Activated CD4-positive, alpha-beta memory T cell treated with anti-CD3 and anti-CD28 coated beads for 36 hours (primary cell): Measurements from ENCODE around the gene HPS5. TPM values are rescaled to one million over a fixed set of nuclear protein-coding genes. Genes with fewer than 3 reads are reported as not detected.
"Not testable (repeated sequence)": the region's sequence is repeated elsewhere in the genome, so short reads cannot be mapped to it uniquely, and the experiment has no call there.

ENCODE experiments used
- CTCF ChIA-PET: fragments of 350-600 bp; sonication (Branson Sonifier 250); formaldehyde crosslinking; loops from one replicate; lab custom pipeline; 2021; ENCODE audit warnings: antibody characterized with exemption, inconsistent platforms; lab: Charles Lee
- POLR2A ChIA-PET: fragments of 350-600 bp; sonication (Branson Sonifier 250); formaldehyde crosslinking; loops from one replicate; lab custom pipeline; 2021; ENCODE audit warnings: antibody characterized with exemption; lab: Charles Lee
- DNase-seq: peaks from one replicate; pipeline ENCODE4 v3.0.0-alpha.2; 2020
- H3K27ac Mint-ChIP-seq: one replicate; pipeline ENCODE4 v1.8.0; 2021; ENCODE audit warnings: mixed read lengths
- H3K27me3 Mint-ChIP-seq: one replicate; pipeline ENCODE4 v1.8.0; 2021; ENCODE audit warnings: mixed read lengths
- H3K36me3 Mint-ChIP-seq: one replicate; pipeline ENCODE4 v1.8.0; 2021; ENCODE audit warnings: mixed read lengths
- H3K4me1 Mint-ChIP-seq: one replicate; pipeline ENCODE4 v1.8.0; 2021; ENCODE audit warnings: low read depth, mixed read lengths
- H3K4me3 Mint-ChIP-seq: one replicate; pipeline ENCODE4 v1.8.0; 2021; ENCODE audit warnings: mild to moderate bottlenecking, mixed read lengths
- H3K9me3 Mint-ChIP-seq: one replicate; pipeline ENCODE4 v1.8.0; 2021; ENCODE audit warnings: mixed read lengths
- intact Hi-C: fragments of 100-400 bp; cut with micrococcal nuclease; formaldehyde crosslinking; loops from one replicate; pipeline ENCODE4 v1.15.1; 2023
- total RNA-seq, 2 experiments: library from RNA; stranded (reverse); gene quantifications; one replicate each; pipeline ENCODE4 v1.2.3, GENCODE V29; 2021

The HPS5 gene
- total RNA-seq, 2 experiments from 2014 or later, result 19.9 to 20.9 TPM

DNA sequence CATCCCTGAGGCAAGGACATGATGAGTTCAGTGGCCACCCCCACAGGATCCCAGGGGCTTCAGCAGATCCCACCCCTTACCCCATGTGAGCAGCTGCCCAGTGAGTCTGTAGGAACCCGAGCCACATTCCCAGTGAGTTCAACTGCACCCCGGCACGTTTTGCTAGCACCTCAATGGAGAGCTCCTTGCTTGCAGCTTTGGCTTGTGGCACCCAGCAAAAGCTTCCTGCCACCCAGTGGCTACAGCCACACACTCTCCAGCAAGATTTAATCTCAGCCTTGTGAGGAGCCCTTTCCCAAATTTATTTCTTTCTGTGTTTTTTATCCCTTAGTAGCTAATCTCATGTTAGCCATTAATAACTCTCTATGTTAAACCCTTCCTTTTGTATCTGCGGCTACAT is 51.8 kb downstream of the HPS5 start:
- POLR2A ChIA-PET, result no interaction called here
- Mint-ChIP-seq H3K27me3 (no peaks in the 10 kb centered on the region), H3K4me3 (no peak overlapping the region), H3K9me3 (no peaks in the 10 kb centered on the region), H3K4me1 (peaks cover 8% of the 10 kb centered on the region), H3K27ac (no peak overlapping the region), H3K36me3 (peaks cover under 1% of the 10 kb centered on the region)
- CTCF ChIA-PET, result interaction anchor here (1.0 kb wide), 1 partner anchor 26 kb away, joined by 3 read pairs; no protein-coding TSS in a partner anchor
- DNase-seq, result no peak
- intact Hi-C loops, result no loop called here

DNA sequence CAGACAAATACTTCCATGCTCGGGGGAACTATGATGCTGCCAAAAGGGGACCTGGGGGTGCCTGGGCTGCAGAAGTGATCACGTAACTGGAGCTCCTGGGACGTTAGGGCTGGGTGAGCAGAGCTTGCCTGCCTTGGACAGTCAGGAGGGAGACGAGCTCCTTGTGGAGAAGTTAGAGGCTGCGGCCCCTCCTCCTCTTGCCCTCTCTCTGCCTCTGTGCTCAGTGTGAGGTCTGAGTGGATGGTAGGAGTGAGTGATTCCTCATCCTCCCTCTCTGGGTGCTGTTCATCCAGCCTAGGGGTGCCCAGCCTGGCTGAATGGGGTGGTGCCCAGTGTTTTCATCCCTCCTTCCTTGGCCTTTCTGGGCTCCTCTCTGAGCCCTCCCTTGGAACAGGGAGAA is 52.7 kb downstream of the HPS5 start:
- H3K27me3 Mint-ChIP-seq, POLR2A ChIA-PET, H3K4me1 Mint-ChIP-seq, H3K4me3 Mint-ChIP-seq, H3K9me3 Mint-ChIP-seq, DNase-seq, H3K27ac Mint-ChIP-seq, intact Hi-C loops, H3K36me3 Mint-ChIP-seq: not testable (repeated sequence)
- CTCF ChIA-PET, result interaction anchor here (1.3 kb wide), 1 partner anchor 23 kb away, joined by 3 read pairs; no protein-coding TSS in a partner anchor

DNA sequence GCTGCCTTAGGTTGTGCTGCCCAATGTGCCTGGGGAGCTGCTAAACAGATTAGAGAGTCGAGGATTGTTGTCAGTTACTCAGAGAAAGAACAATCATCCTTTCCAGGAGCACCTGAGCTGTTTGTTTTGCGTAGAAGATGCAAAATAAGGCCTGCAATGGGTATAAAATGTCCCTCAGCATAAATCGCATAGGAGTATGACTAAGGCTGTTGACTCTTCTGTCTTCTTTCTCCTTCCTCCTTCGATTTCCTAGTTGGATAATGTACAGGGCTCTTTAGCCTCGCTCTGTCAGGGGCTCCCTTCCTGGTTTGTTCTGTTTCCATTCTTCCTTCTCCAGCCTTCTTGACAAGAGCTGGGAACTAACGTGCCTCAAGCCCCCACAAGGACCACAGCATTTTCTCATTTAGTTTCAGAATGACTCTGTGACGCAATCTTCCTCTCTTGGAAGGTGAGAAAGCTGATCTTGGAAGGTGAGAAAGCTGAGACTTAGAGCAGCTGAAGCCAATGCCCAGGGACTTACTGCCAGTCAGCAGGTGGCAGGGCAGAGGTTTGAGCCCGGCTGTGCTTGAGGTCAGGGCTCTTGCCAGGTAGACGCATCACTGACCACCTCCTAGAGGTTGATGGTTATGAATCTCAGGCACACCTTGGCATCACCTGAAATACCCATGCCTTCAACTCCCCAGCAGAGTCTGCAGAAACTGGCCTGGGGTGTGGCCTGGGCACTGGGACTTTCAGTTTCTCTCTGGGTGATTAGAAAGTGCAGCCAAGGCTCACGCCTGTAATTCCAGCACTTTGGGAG is 54.4 kb downstream of the HPS5 start:
- H3K4me3 Mint-ChIP-seq, H3K36me3 Mint-ChIP-seq, POLR2A ChIA-PET, H3K27ac Mint-ChIP-seq, intact Hi-C loops, H3K4me1 Mint-ChIP-seq, H3K27me3 Mint-ChIP-seq, H3K9me3 Mint-ChIP-seq, DNase-seq: not testable (repeated sequence)
- CTCF ChIA-PET, result interaction anchor here (1.3 to 1.4 kb wide), 2 partner anchors 21 to 24 kb away, joined by 3 to 5 read pairs; no protein-coding TSS in a partner anchor

DNA sequence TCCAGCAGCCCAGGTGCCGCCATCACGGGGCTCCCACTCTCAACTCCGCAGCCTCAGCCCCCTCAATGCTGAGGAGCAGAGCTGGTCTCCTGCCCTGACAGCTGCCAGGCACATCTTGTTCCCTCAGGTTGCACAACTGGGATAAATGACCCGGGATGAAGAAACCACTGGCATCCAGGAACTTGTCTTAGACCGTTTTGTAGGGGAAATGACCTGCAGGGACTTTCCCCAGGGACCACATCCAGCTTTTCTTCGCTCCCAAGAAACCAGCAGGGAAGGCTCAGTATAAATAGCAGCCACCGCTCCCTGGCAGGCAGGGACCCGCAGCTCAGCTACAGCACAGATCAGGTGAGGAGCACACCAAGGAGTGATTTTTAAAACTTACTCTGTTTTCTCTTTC is 56.0 kb downstream of the HPS5 start, which contains the start of gene SAA1:
TSS of gene SAA1 (plus strand) at position 316 of the 400 bp plus-strand sequence. CDS start 624 bp downstream, outside the sequence.
- DNase-seq, result no peak
- H3K27ac Mint-ChIP-seq, result no peak within 1 kb of the TSS
- POLR2A ChIA-PET, result no interaction called here
- CTCF ChIA-PET, result no interaction called here
- H3K4me3 Mint-ChIP-seq, result no peak within 1 kb of the TSS
- H3K27me3 Mint-ChIP-seq, result no peaks in the 10 kb centered on the region
- H3K4me1 Mint-ChIP-seq, result peaks cover 10% of the 10 kb centered on the region
- no peaks in the 10 kb centered on the region for H3K9me3 Mint-ChIP-seq
- H3K36me3 Mint-ChIP-seq, result no peaks in the 10 kb centered on the region
- intact Hi-C loops, result no loop called here

DNA sequence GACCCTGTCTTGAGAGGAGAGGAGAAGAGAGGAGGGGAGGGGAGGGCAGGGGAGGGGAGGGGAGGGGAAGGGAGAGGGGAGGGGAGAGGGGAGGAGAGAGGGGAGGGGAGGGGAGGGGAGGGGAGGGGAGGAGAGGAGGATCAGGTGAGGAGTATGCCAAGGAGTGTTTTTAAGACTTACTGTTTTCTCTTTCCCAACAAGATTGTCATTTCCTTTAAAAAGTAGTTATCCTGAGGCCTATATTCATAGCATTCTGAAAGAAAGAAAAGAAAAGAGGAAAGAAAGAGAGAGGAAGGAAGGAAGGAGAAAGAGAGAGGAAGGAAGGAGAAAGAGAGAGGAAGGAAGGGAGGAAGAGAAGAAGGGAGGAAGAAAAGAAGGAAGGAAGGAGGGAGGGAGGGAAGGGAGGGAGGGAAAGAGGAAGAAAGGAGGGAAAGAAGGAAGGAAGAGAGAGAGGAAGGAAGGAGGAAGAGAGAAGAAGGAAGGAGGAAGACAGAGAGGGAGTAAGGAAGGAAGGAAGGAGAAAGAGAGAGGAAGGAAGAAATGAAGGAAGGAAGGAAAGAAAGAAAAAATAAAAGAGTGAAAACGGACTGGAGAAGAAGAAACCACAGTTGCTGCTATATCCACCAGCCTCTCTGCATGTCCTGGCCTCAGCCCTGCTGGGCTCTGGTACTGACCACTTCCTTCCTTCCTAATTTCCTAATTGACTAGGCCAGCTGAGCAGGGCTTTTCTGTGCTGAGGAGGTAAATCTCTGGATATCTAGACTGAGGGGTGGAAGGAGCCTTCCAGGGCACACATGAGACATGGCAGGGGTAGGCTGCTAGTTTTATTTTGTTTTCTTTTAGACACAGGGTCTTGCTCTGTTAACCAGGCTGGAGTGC is 57.0 kb downstream of the HPS5 start:
- intact Hi-C loops, result no loop called here
- H3K4me3 Mint-ChIP-seq, result no peak overlapping the region
- H3K9me3 Mint-ChIP-seq, result no peaks in the 10 kb centered on the region
- H3K4me1 Mint-ChIP-seq, result peaks cover 10% of the 10 kb centered on the region
- H3K27ac Mint-ChIP-seq, result no peak overlapping the region
- no peak for DNase-seq
- CTCF ChIA-PET, result interaction anchor here (0.6 to 1.1 kb wide), 2 partner anchors 18 to 21 kb away, joined by 3 to 6 read pairs; no protein-coding TSS in a partner anchor
- no peaks in the 10 kb centered on the region for H3K27me3 Mint-ChIP-seq
- POLR2A ChIA-PET, result no interaction called here
- H3K36me3 Mint-ChIP-seq, result no peaks in the 10 kb centered on the region

DNA sequence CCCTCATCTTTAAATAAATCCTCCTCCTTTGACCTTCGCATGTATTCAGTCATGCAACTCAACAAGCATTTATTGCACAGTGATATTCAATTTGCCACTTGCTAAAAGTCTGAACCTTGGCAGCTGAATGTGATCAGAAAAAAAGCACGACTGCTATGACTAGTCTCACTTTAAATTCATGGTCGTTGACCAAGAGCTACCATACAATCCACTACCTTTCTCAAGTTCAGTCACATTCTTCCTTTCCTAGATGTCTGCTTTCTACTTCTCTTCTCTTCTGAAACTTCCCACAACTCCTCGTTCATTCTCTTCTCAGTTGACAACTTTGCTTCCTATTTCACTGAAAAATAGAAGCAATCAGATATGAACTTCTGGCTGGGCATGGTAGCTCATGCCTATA is 57.9 kb downstream of the HPS5 start:
- H3K27ac Mint-ChIP-seq, result no peak overlapping the region
- H3K36me3 Mint-ChIP-seq, result no peaks in the 10 kb centered on the region
- POLR2A ChIA-PET, result no interaction called here
- H3K9me3 Mint-ChIP-seq, result no peaks in the 10 kb centered on the region
- no peak overlapping the region for H3K4me3 Mint-ChIP-seq
- intact Hi-C loops, result no loop called here
- CTCF ChIA-PET, result interaction anchor here (0.6 to 1.1 kb wide), 2 partner anchors 17 to 20 kb away, joined by 3 to 6 read pairs; no protein-coding TSS in a partner anchor
- peaks cover 10% of the 10 kb centered on the region for H3K4me1 Mint-ChIP-seq
- no peaks in the 10 kb centered on the region for H3K27me3 Mint-ChIP-seq
- no peak for DNase-seq

DNA sequence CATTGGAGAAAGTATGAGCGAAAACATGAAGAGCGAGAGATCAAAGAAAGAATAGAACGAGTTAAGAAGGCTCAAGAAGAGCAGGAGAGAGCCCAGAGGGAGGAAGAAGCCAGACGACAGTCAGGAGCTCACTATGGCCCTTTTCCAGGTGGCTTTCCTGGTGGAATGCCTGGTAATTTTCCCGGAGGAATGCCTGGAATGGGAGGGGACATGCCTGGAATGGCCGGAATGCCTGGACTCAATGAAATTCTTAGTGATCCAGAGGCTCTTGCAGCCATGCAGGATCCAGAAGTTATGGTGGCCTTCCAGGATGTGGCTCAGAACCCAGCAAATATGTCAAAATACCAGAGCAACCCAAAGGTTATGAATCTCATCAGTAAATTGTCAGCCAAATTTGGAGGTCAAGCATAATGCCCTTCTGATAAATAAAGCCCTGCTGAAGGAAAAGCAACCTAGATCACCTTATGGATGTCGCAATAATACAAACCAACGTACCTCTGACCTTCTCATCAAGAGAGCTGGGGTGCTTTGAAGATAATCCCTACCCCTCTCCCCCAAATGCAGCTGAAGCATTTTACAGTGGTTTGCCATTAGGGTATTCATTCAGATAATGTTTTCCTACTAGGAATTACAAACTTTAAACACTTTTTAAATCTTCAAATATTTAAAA is 59.1 kb downstream of the HPS5 start:
- CTCF ChIA-PET, H3K36me3 Mint-ChIP-seq, POLR2A ChIA-PET, intact Hi-C loops, H3K9me3 Mint-ChIP-seq, H3K27me3 Mint-ChIP-seq, DNase-seq, H3K27ac Mint-ChIP-seq, H3K4me3 Mint-ChIP-seq, H3K4me1 Mint-ChIP-seq: not testable (repeated sequence)

DNA sequence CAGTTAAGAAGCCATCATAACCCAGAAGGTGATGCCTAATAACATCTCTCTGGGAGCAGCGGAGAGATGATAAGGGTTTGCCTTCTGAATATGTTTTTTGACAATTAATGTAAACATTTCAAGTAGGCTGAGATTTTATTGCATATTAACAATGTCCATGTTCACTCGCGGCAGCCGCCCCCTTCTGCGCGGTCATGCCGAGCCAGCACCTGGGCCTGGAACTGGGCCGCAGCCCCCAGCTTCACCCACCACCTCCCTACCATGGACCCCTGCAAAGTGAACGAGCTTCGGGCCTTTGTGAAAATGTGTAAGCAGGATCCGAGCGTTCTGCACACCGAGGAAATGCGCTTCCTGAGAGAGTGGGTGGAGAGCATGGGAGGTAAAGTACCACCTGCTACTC is 60.2 kb downstream of the HPS5 start:
- Mint-ChIP-seq H3K36me3 (no peaks in the 10 kb centered on the region), H3K9me3 (no peaks in the 10 kb centered on the region), H3K4me1 (peaks cover 2% of the 10 kb centered on the region), H3K4me3 (no peak overlapping the region), H3K27ac (no peak overlapping the region), H3K27me3 (no peaks in the 10 kb centered on the region)
- intact Hi-C loops, result no loop called here
- ChIA-PET CTCF (no interaction called here), POLR2A (no interaction called here)
- DNase-seq, result no peak

DNA sequence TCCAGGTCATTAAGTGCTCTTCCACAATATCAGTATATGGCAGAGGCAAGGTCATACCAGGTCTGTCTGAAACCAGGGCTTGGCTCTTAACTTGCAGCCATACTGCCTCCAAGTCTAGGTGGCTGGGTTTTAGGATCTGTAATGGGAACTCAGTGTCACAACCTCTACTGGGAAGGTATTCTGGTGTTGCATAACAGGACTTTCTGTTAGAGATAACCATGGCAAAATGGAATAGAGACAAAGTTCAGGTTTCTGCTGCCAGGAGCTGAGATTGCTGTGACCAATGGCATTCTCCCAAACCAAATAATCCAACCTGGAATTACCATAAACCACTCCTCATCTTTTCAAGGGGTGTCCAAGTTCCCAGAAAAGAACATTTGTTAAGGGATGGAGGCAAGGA is 62.7 kb downstream of the HPS5 start:
- CTCF ChIA-PET, result interaction anchor here (1.6 kb wide), 1 partner anchor 15 kb away, joined by 5 read pairs; no protein-coding TSS in a partner anchor
- DNase-seq, result no peak
- no peaks in the 10 kb centered on the region for H3K36me3 Mint-ChIP-seq
- no peaks in the 10 kb centered on the region for H3K27me3 Mint-ChIP-seq
- POLR2A ChIA-PET, result no interaction called here
- H3K27ac Mint-ChIP-seq, result no peak overlapping the region
- no peaks in the 10 kb centered on the region for H3K9me3 Mint-ChIP-seq
- H3K4me1 Mint-ChIP-seq, result peaks cover 2% of the 10 kb centered on the region
- no peak overlapping the region for H3K4me3 Mint-ChIP-seq
- intact Hi-C loops, result no loop called here

DNA sequence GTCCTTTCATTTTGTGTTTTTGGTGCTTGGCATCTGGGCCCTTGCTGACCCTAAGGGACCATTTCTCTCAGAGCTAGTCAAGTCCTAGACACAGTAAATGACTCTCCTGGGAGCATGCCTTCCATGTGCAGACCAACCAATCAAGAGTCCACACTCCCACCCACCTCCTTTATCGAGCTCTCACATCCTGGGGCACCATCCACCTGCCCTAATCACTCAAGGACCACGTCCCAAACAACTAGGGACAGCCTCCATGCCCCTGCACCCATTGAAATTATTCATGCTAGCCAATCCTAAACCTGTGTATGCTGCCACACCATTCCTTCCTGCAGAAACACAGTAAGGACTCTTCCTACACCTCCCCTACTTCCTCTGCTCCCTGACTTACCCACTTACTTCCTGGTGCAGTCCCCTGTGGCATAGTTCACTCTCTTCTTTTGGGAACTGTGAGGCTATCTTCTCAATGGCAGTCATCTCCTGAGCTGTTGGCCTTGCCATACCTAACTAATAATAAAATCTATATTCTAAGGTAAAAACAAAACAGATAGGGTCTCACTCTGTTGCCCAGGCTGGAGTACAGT is 67.1 kb downstream of the HPS5 start:
- H3K36me3 Mint-ChIP-seq, result no peaks in the 10 kb centered on the region
- H3K4me3 Mint-ChIP-seq, result no peak overlapping the region
- no peak overlapping the region for H3K27ac Mint-ChIP-seq

DNA sequence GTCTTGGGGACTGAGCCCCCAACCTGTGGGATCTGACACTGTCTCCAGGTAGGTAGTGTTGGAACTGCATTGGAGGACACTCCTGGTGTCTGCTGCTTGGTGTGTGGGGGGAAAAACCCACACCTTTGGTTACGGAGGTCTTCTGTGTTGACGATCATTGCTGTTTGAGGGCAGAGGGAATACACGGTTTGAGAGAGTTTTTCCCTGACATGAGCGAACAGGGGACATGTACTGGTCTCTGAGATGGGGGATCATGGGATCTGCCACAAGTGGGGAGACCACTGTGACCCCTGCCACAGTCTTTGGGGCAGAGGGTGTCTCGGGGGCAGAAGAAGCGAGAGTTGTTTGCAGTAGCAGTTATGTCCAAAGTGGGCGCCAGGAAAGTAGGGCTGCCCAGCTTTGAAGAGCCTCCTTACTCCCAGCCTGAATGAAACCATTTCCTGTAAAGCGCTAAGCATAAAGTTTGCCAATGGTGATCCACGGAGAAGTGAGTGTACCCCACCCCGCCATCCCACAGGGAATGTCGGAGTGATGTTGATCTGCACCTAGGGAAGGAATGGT is 68.1 kb downstream of the HPS5 start:
- Mint-ChIP-seq H3K4me3 (no peak overlapping the region), H3K36me3 (no peaks in the 10 kb centered on the region), H3K27me3 (no peaks in the 10 kb centered on the region), H3K9me3 (no peaks in the 10 kb centered on the region), H3K27ac (no peak overlapping the region), H3K4me1 (no peaks in the 10 kb centered on the region)
- ChIA-PET CTCF (no interaction called here), POLR2A (no interaction called here)
- intact Hi-C loops, result no loop called here
- DNase-seq, result no peak

More for the DNA sequence above, 67.1 kb downstream of the HPS5 start:
- intact Hi-C loops, result no loop called here
- CTCF ChIA-PET, result no interaction called here
- no peak for DNase-seq
- Mint-ChIP-seq H3K27me3 (no peaks in the 10 kb centered on the region), H3K4me1 (no peaks in the 10 kb centered on the region), H3K9me3 (no peaks in the 10 kb centered on the region)
- POLR2A ChIA-PET, result no interaction called here
